ENCODE results near the gene PIM1.

DNA sequence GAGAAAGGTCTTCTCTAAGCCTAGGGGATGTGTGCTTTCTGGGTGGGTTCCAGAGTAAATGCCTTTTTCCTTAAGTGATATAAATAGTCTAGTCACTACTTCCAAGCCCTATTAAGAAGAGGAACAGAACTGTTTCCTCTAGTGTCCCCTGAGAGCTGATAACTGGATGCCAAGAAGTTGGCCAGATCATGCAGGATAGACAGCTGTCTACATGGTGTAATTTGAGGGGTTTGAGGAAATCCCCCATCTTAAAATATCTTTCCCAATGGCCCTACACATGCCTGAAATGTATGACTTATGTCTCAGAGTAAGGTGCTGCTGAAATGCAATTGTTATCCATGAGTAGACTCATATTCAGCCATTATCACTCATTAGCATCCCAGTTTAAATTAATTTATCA, 20.2 kb upstream of the PIM1 start:
- TF ChIP-seq, protein P1, sequence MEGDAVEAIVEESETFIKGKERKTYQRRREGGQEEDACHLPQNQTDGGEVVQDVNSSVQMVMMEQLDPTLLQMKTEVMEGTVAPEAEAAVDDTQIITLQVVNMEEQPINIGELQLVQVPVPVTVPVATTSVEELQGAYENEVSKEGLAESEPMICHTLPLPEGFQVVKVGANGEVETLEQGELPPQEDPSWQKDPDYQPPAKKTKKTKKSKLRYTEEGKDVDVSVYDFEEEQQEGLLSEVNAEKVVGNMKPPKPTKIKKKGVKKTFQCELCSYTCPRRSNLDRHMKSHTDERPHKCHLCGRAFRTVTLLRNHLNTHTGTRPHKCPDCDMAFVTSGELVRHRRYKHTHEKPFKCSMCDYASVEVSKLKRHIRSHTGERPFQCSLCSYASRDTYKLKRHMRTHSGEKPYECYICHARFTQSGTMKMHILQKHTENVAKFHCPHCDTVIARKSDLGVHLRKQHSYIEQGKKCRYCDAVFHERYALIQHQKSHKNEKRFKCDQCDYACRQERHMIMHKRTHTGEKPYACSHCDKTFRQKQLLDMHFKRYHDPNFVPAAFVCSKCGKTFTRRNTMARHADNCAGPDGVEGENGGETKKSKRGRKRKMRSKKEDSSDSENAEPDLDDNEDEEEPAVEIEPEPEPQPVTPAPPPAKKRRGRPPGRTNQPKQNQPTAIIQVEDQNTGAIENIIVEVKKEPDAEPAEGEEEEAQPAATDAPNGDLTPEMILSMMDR (IDR thresholded peaks at IDR 0.05 in 4 of 5, conservative IDR thresholded peaks at IDR 0.05 in 1 of 5) = no peak
- TF ChIP-seq POLR2A (IDR thresholded peaks at IDR 0.05) = no peak

All from gastrocnemius medialis (tissue), 4 donors.